Naive B cell (primary cell): Measurements from ENCODE around the gene ISYNA1. TPM values are rescaled to one million over a fixed set of nuclear protein-coding genes. Genes with fewer than 3 reads are reported as not detected.
A peak's percentile ranks its signal among the peaks of the same experiment; 100 is the strongest.

Source experiments
- ATAC-seq, 2 donors: fragments of 150-1000 bp; cut with Tn5 transposase; 2 replicates each; pipeline ENCODE4 v1.10.0; 2021; ENCODE audit warnings: low read depth in 2 of 2, mild to moderate bottlenecking in 2 of 2, moderate library complexity in 2 of 2
- DNase-seq: peaks from one replicate; pipeline ENCODE4 v3.0.0; 2022
- H3K27ac Mint-ChIP-seq, 6 donors: one replicate each; pipeline ENCODE4 v1.8.0; 2020 to 2022; ENCODE audit warnings: mild to moderate bottlenecking in 6 of 6, mixed read lengths in 6 of 6, moderate library complexity in 5 of 6, inconsistent platforms in 2 of 6
- H3K27me3 Mint-ChIP-seq, 3 donors: one replicate each; pipeline ENCODE4 v1.8.0; 2021 to 2022; ENCODE audit warnings: mixed read lengths in 3 of 3, mild to moderate bottlenecking in 1 of 3
- H3K36me3 Mint-ChIP-seq, 2 donors: one replicate each; pipeline ENCODE4 v1.8.0; 2020 to 2022; ENCODE audit warnings: mixed read lengths in 2 of 2, inconsistent platforms in 1 of 2, mild to moderate bottlenecking in 1 of 2
- H3K4me1 Mint-ChIP-seq, 3 donors: one replicate each; pipeline ENCODE4 v1.8.0; 2020 to 2022; ENCODE audit warnings: mixed read lengths in 3 of 3, inconsistent platforms in 1 of 3, mild to moderate bottlenecking in 1 of 3, moderate library complexity in 1 of 3
- H3K4me3 Mint-ChIP-seq, 8 donors: one replicate each; pipeline ENCODE4 v1.8.0; 2020 to 2022; ENCODE audit warnings: mild to moderate bottlenecking in 8 of 8, mixed read lengths in 8 of 8, moderate library complexity in 8 of 8, inconsistent platforms in 2 of 8
- H3K9me3 Mint-ChIP-seq, 7 donors: one replicate each; pipeline ENCODE4 v1.8.0; 2020 to 2022; ENCODE audit warnings: mixed read lengths in 7 of 7, mild to moderate bottlenecking in 5 of 7, inconsistent platforms in 2 of 7, moderate library complexity in 1 of 7
- polyA plus RNA-seq, 6 donors: library from polyadenylated mRNA; unstranded; fragments of 300-500 nt; fragmentation: Illumina TruSeq; gene quantifications; one replicate each; pipeline ENCODE4 v1.2.3, GENCODE V29; 2021; ENCODE audit warnings: low read depth in 6 of 6

Gene ISYNA1
- polyA plus RNA-seq, 6 donors from 2014 or later, result 6.3 to 12.2 (median 8.6) TPM

DNA sequence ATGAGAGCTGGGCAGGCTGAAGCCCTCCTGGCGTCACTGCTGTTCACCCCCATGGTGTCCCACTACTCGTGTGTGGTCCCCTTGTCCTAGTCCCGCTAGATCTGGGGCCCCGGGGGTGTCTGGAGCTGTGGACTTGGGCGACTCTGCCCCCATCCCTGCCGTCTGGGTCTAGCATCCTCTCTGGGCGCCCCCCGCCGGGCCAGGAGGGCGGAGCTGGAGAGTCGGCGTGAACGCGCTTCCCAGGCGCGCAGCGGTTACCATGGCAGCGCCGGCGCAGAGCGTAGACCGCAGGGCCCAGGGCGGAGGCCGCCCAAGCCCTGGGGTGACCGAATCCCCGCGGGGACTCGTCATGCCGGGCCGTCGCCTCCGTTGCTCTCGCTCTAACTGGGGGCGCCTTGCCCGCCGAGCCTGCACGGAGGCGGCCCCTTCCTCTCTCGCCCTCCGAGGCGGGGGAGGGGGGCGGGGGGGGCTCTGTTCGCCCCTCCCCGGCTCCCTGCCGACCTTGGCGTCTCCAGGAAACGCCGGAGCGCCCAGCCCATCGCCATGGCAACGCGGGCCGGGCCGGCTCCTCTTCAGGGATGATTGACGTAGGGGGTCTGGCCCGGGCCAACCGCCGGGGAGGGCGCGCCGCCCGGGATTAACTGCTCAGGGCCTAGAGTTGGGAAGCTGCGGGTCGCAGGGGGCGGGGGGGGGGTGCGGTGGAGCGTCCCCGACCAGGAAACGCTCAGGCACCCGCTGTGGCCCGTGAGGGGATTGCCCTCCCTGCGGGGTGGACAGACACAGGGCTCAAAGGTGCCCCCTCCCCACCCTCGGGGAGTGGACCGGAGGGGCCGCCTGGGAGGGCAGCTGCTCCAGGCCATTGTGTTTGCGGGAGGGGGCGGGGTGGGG, 8.9 kb downstream of the ISYNA1 start:
- no peaks in the 10 kb centered on the region for H3K9me3 Mint-ChIP-seq
- H3K4me1 Mint-ChIP-seq, result peaks cover 14 to 35% (median 17%) of the 10 kb centered on the region in 3 donors
- DNase-seq (peak; percentile 92), ATAC-seq (peak; percentile 76 to 79)
- H3K36me3 Mint-ChIP-seq, result no peaks in the 10 kb centered on the region
- peak overlapping the region in 5 of 6 donors; percentile 10 to 96 (median 84) for H3K27ac Mint-ChIP-seq
- H3K4me3 Mint-ChIP-seq, result peak overlapping the region; percentile 15 to 80 (median 72)
- no peaks in the 10 kb centered on the region for H3K27me3 Mint-ChIP-seq

DNA sequence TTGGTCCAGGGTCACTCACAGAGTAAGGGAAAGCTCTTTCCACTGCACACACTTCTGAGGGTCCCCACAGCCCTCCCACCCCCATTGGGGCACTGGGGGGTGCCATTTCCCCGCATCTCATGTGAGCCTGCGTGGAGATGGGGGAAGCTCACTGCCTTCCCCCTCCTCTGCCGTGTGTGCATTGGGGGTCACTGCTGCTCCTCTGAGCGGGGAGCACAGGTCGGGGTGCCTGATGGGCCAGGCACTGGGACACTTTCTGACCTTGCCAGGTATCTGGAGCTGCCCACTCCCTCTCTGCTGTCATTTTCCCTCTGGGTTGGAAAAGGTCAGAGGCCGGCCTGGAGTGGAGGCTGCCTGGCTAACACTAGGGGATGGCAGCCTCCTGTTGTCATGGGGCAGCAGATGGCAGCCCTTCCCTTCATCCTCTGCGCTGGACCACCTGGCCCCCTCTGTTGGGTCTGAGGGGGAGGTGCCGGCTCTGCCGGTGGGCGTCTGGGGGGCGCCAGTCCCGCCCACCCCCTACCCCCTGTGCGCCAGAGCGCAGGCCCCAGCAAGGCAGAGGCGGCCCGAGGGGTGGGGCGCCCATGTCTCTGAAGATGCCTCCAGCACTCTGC, 9.7 kb downstream of the ISYNA1 start:
- Mint-ChIP-seq H3K4me3 (peak overlapping the region in 6 of 8 donors; percentile 15 to 73 (median 66)), H3K9me3 (no peaks in the 10 kb centered on the region), H3K36me3 (no peaks in the 10 kb centered on the region), H3K27ac (peak overlapping the region in 4 of 6 donors; percentile 61 to 86 (median 75)), H3K27me3 (no peaks in the 10 kb centered on the region), H3K4me1 (peaks cover 14 to 36% (median 17%) of the 10 kb centered on the region in 3 donors)
- ATAC-seq (no peak), DNase-seq (no peak)

DNA sequence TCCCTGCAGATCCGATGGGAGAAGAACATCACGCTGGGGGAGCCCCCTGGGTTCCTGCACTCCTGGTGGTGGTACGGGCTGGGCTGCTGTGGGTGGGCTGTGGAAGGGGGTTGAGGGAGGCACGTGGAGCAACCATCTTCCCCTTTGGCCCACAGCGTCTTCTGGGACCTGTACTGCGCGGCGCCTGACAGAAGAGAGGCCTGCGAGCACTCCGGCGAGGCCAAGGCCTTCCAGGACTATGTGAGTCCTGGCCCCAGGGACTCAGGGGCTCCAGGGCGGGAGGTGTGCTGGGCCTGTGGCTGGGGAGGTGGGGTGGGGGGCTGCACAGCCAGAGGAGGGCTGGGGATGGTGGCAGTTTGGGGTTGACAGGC, 10.2 kb downstream of the ISYNA1 start:
- H3K27me3 Mint-ChIP-seq, result no peaks in the 10 kb centered on the region
- H3K4me3 Mint-ChIP-seq, result no peak overlapping the region
- DNase-seq, result no peak
- H3K9me3 Mint-ChIP-seq, result no peaks in the 10 kb centered on the region
- H3K4me1 Mint-ChIP-seq, result peaks cover 18 to 39% (median 22%) of the 10 kb centered on the region in 3 donors
- ATAC-seq, result no peak
- no peaks in the 10 kb centered on the region for H3K36me3 Mint-ChIP-seq
- H3K27ac Mint-ChIP-seq, result peak overlapping the region in 2 of 6 donors; percentile 74 to 86

DNA sequence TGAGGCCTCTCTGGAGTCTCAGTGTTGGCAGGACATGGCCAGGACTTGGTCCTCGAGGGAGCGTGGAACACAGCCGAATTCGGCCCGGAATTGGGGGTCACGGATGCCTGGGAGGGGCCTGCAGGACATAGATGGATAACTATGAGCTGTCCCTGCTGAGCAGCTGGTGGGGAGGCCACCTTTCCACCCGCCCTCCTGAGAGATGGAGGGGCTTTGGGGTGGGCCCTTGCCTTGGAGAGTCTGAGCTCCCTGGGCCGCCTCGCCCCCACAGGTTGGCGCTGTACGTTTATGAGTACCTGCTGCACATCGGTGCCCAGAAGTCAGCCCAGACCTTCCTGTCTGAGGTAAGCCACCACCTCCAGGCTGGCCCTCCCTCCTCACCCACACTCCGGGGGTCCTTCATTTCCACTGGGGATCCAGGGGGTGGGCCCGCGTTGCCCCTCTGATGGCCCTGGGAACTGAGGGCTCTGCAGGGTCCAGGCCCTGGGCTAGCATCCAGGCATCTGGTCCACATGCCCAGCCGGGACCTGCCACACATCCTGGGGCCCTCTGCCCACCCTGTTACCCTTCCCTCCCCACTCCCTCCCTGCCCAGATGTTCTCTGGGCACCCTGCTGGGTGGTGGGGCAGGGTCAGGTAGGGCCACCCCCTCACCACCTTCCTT, 10.7 kb downstream of the ISYNA1 start:
- Mint-ChIP-seq H3K9me3 (no peaks in the 10 kb centered on the region), H3K27me3 (no peaks in the 10 kb centered on the region), H3K4me3 (peak overlapping the region in 1 of 8 donors; percentile 9), H3K36me3 (no peaks in the 10 kb centered on the region), H3K27ac (peak overlapping the region in 3 of 6 donors; percentile 22 to 86 (median 84)), H3K4me1 (peaks cover 20 to 40% (median 27%) of the 10 kb centered on the region in 3 donors)
- ATAC-seq (no peak), DNase-seq (no peak)

DNA sequence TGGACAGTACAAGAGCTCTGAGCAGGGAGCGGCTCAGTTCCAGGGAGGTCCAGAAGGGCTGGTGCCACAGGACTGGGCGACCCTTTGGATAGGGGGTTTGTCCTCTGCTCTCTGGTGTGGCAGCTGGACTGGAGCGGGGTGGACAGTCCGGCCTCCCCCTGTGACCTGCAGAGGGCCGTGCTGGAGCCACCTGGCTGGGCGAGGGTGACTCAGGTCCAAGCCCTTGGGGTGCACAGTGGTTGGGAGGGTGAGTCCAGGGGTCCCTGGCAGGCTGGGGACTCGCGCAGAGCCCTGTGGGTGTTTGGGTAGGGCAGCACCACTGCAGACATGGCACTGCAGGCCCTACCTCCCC, 11.5 kb downstream of the ISYNA1 start:
- Mint-ChIP-seq H3K9me3 (no peaks in the 10 kb centered on the region), H3K27ac (peak overlapping the region in 2 of 6 donors; percentile 7 to 51), H3K4me1 (peaks cover 26 to 48% (median 35%) of the 10 kb centered on the region in 3 donors), H3K4me3 (no peak overlapping the region), H3K36me3 (no peaks in the 10 kb centered on the region), H3K27me3 (no peaks in the 10 kb centered on the region)
- ATAC-seq (no peak), DNase-seq (no peak)

DNA sequence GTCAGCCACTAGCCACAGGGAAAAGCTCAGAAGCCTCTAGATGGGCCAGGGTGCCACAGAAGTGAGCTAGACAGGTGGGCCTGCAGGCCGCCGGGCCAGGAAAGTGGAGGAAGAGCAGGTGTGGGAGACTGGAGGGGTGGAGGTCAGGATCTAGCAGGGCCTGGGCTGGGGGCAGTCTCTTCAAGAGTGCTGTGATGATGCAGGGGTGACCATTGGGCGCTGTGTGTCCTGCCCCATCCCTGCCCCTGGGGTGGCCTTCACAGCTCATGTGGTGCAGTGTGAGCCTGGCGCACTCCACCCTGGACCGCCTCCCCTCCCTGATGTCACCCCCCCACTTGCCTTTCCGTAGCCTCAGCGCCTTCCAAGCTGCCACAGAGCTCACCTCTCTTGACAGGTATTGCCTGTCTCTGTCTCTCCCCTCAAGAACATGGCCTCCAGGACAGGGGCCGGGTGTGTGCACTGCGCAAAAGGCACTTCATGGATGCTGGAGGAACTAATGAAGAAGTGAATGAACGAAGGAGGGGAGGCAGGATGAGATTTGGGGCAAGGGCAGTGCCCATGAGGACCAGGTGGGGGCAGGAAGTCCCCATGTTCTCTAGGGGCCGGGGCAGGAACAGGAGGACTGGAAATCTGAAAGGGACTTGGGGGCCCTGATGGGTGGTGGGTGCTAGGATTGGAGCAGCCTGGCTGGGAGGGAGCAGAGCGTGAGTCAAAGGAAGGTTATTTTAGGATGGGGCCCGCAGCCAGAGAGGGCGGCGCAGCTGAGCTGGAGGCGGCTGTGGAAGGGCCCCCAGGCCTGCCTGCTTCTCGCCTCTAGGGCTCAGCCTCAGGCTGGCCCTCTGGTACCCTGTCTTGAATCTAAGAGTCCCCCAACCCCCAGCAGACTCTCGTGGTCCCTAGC, 12.2 kb downstream of the ISYNA1 start:
- Mint-ChIP-seq H3K9me3 (no peaks in the 10 kb centered on the region), H3K36me3 (no peaks in the 10 kb centered on the region), H3K4me1 (peaks cover 28 to 51% (median 41%) of the 10 kb centered on the region in 3 donors), H3K27me3 (no peaks in the 10 kb centered on the region), H3K27ac (peak overlapping the region in 4 of 6 donors; percentile 3 to 73 (median 26)), H3K4me3 (no peak overlapping the region)
- no peak for DNase-seq
- ATAC-seq, result no peak

DNA sequence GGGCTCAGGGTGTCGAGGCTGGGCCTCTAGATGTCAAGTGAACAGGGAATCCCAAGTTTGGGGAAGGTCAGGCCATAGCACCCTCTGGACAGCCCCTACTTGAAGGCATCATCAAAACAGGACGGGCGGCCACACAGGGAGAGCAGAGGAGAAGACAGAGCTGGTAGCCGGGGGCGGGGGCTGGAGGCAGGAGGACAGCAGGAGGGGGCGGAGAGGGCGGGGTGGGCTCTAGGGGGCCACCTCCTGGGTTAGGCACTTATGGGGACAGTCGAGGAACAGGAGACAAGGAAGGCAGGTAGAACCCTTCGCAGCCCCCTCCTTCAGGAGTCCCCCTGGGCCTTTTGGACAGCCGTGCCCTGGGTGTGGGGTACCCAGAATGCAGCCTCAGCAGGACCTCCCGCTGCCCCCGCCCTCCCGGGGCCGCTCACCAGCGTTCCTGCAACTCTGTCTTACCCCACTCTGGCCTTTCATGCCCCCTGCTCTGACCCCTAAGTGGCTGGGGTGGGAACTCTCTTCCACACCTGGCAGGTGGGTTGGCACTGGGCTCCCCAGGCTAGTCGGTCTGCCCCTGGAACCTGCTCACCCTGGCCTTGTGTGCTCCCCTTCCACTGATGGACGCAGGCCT, 12.9 kb downstream of the ISYNA1 start:
- DNase-seq (no peak), ATAC-seq (no peak)
- Mint-ChIP-seq H3K27ac (peak overlapping the region in 1 of 6 donors; percentile 59), H3K36me3 (no peaks in the 10 kb centered on the region), H3K4me1 (peaks cover 32 to 52% (median 45%) of the 10 kb centered on the region in 3 donors), H3K4me3 (no peak overlapping the region), H3K27me3 (peaks cover 0 to 5% (median 0%) of the 10 kb centered on the region in 3 donors), H3K9me3 (no peaks in the 10 kb centered on the region)

DNA sequence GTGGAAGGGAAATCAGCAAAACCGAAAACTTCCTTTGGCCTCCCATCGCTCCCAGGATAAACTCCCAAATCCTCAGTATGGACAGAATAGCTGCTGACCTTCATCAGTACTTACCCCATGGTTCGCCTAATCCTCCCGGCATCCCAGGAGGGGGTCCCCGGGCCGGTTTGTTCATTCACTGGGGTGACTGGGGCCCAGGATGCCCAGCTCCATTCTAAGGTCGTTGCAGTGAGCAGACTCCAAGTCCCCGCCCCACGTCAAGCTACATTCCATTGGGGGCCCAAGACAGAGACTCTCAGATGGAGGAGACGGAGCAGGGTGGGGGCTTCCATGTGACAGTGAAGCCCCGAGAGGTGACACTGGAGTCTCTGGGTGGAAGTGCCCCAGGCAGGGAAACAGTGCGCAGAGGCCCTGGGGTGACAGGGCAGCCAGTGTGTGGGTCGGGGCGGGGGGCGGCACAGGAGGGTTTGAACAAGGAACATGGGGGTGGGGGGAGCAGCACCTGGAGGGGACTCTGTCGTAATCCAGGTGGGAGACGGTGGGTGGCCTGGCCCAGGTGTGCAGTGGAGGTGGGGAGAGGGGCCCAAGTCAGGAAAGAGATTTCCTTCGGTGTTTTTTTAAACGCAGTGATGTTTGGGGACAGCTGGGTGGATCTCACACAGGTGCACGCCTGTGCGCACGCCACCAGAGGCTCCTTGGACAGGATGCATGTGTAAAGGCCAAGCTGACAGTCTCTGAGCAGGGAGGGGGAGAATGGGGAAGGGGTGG, 13.6 kb downstream of the ISYNA1 start:
- Mint-ChIP-seq H3K9me3 (no peaks in the 10 kb centered on the region), H3K4me1 (peaks cover 33 to 48% (median 40%) of the 10 kb centered on the region in 3 donors), H3K36me3 (no peaks in the 10 kb centered on the region), H3K27me3 (peaks cover 0 to 6% (median 0%) of the 10 kb centered on the region in 3 donors), H3K4me3 (no peak overlapping the region), H3K27ac (peak overlapping the region in 2 of 6 donors; percentile 59 to 60)
- DNase-seq (no peak), ATAC-seq (no peak)

DNA sequence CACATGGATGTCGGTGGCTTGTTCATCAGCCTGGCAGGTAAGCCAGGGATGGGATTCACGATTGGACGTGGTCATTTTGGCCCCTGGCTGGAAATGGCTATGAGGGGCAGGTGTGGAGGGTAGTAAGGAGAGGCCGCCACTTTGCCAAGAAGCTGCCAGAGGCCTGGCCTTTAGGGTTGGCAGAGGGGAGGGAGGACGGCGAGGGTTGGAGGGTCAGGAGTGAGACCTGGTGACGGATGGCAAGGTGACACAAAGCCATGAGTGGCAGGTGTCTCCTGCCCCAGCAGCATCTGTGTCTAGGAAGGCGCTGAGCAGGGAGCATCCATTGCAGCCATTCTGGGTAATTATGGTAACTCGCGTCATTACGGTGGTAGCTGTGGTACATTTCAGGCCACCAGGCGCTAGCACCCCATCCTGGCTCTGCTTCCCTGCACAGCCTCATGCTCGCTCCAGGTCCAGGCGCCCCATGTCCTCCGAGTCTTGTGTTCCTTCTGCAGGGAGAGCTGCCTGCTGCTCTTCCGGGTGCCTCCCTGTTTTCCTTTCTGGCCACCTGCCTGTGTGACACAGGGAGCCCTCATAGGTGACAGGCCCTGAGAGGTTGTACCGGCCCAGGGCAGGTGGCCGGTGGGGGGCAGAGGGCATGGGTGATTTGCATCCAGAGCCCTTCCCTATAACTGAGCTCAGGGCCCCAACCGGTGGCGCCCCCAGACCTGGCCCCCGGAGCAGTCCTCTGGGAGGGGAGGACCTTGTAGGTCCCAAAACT, 14.5 kb downstream of the ISYNA1 start:
- peak overlapping the region in 2 of 8 donors; percentile 6 to 21 for H3K4me3 Mint-ChIP-seq
- ATAC-seq (no peak), DNase-seq (no peak)
- H3K27ac Mint-ChIP-seq, result peak overlapping the region in 2 of 6 donors; percentile 28 to 72
- no peaks in the 10 kb centered on the region for H3K36me3 Mint-ChIP-seq
- H3K9me3 Mint-ChIP-seq, result no peaks in the 10 kb centered on the region
- H3K4me1 Mint-ChIP-seq, result peaks cover 35 to 53% (median 45%) of the 10 kb centered on the region in 3 donors
- H3K27me3 Mint-ChIP-seq, result peaks cover 1 to 13% (median 5%) of the 10 kb centered on the region in 3 donors

DNA sequence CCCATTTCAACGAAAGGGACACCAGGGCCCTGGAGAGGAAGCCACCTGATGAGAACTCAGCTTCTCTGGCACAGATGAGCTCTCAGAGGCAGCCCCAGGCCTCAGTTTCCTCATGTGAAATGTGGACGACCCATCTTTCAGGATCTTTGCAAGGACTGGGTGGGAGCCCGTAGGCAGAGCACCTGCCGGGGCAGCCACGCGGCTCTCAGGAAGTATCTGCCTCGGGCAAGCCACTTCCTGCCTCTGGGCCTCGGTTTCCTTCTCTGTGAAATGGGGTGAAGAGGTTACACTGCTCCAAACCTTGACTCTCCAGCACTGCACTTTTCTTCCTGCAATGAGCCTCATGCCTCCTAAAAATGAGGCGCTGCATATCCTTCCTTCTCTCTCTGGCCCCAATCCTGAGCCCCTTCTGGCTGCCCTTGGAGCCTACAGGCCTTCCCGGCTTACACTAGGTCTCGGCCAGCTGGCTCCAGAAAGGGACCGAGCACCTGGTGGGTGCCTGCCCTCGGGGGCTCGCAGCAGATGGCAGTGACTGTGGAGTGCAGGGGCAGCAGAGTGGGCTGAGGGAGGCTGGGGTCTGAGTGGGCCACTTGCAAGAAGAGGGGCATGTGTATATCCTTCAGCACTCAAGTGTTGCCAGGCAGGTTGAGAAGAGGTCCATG, 15.3 kb downstream of the ISYNA1 start:
- Mint-ChIP-seq H3K4me1 (peaks cover 41 to 60% (median 53%) of the 10 kb centered on the region in 3 donors), H3K36me3 (no peaks in the 10 kb centered on the region), H3K27ac (peak overlapping the region in 2 of 6 donors; percentile 28 to 72), H3K4me3 (peak overlapping the region in 3 of 8 donors; percentile 21 to 78 (median 64)), H3K9me3 (no peaks in the 10 kb centered on the region), H3K27me3 (peaks cover 9 to 20% (median 10%) of the 10 kb centered on the region in 3 donors)
- DNase-seq (no peak), ATAC-seq (no peak)
